Vagina (tissue), 2 donors: ENCODE measurements around the gene IFI27.

Experiments
- POLR2A ChIP-seq, 2 donors: fragments of 450-650 bp; IDR thresholded peaks; one replicate each; pipeline ENCODE4 v1.6.1; 2017; ENCODE audit warnings: antibody characterized with exemption in 2 of 2, mild to moderate bottlenecking in 2 of 2, moderate library complexity in 2 of 2
- POLR2AphosphoS5 ChIP-seq, 2 donors: sonication (generic); formaldehyde crosslinking; IDR thresholded peaks; one replicate each; pipeline ENCODE4 v1.9.0; 2017; ENCODE audit warnings: antibody characterized with exemption in 2 of 2, mild to moderate bottlenecking in 2 of 2, low read depth in 1 of 2; ENCODE audit not compliant: insufficient read depth in 1 of 2

GRCh38 chr14:94129758-94130414 is 19.4 kb downstream of the IFI27 start:
- TF ChIP-seq POLR2AphosphoS5 (IDR thresholded peaks at IDR 0.05; ENCODE audit: insufficient read depth in 1 of 2, low read depth in 1 of 2) (peak in 1 of 2 donors; percentile 8), POLR2A (IDR thresholded peaks at IDR 0.05) (no peak)
